H1 (cell line): ENCODE measurements around the gene WAC. TPM values are rescaled to one million over a fixed set of nuclear protein-coding genes. Genes with fewer than 3 reads are reported as not detected.

ENCODE experiments used
- CHD2 ChIP-seq: IDR thresholded peaks from 2 replicates; pipeline ENCODE4 v1.6.1; 2012; ENCODE audit warnings: low read length, improper control_type of control experiment
- CHD7 ChIP-seq: fragments of 300-600 bp; sonication (generic); IDR thresholded peaks from 2 replicates; pipeline ENCODE4 v1.7.1; 2012; ENCODE audit warnings: low read length, moderate library complexity, mild to moderate bottlenecking, inconsistent platforms; ENCODE audit not compliant: insufficient replicate concordance
- FOSL1 ChIP-seq: IDR thresholded peaks from 2 replicates; pipeline ENCODE4 v1.6.1; 2011; ENCODE audit warnings: mild to moderate bottlenecking, low read depth, low read length, moderate library complexity; ENCODE audit not compliant: insufficient read depth
- GABPA ChIP-seq: IDR thresholded peaks from 2 replicates; pipeline ENCODE4 v1.6.1; 2011; ENCODE audit warnings: mild to moderate bottlenecking, low read length, moderate library complexity, borderline replicate concordance; ENCODE audit not compliant: insufficient read depth
- POU5F1 ChIP-seq: IDR thresholded peaks from 2 replicates; pipeline ENCODE4 v1.6.1; 2011; ENCODE audit warnings: low read depth, mild to moderate bottlenecking, low read length, moderate library complexity
- RAD21 ChIP-seq, 2 experiments: IDR thresholded peaks in 1 of 2; conservative IDR thresholded peaks in 1 of 2; 2 replicates each; pipeline ENCODE4 v1.6.1; 2011; ENCODE audit warnings: low read depth in 2 of 2, low read length in 2 of 2, improper control_type of control experiment in 1 of 2, inconsistent platforms in 1 of 2, mild to moderate bottlenecking in 1 of 2, moderate library complexity in 1 of 2
- RFX5 ChIP-seq: IDR thresholded peaks from 2 replicates; pipeline ENCODE4 v1.6.1; 2011; ENCODE audit warnings: low read depth, low read length, improper control_type of control experiment, borderline replicate concordance
- SP1 ChIP-seq: IDR thresholded peaks from 2 replicates; pipeline ENCODE4 v1.6.1; 2011; ENCODE audit warnings: low read depth, low read length
- SRF ChIP-seq: IDR thresholded peaks from 2 replicates; pipeline ENCODE4 v1.6.1; 2011; ENCODE audit warnings: mild to moderate bottlenecking, low read depth, low read length, moderate library complexity
- polyA plus RNA-seq, 7 experiments: library from polyadenylated mRNA; depleted of rRNA in 3 of 7; stranded (reverse) in 5 of 7; unstranded in 2 of 7; fragments of >200 nt in 5 of 7; fragments of 200-250 nt in 2 of 7; gene quantifications; 1 replicate in 5 of 7; 2 replicates in 1 of 7; 4 replicates in 1 of 7; pipeline versions ENCODE4 v1.2.1 to v1.2.3, GENCODE V29; 2011 to 2013; ENCODE audit warnings: missing spikeins in 2 of 7, mixed read lengths in 2 of 7
- total RNA-seq: library from RNA; stranded (reverse); fragmentation: NEBNext Ultra II Directional; extraction: Animal tissue kit (Norgen Biotek cat#: 25700); gene quantifications from 2 replicates; pipeline ENCODE4 v1.2.1, GENCODE V29; 2021
- TF ChIP-seq, protein P1 (sequence below): IDR thresholded peaks from 2 replicates; pipeline ENCODE4 v1.6.1; 2011; ENCODE audit warnings: low read depth, mild to moderate bottlenecking, low read length; ENCODE audit not compliant: insufficient read depth
- TF ChIP-seq, protein P2 (sequence below): IDR thresholded peaks from 2 replicates; pipeline ENCODE4 v1.6.1; 2012; ENCODE audit warnings: inconsistent platforms

Gene WAC
- total and polyA plus RNA-seq, 2 of the 8 experiments (the other 6 are each of a cell fraction or from before 2014, with no cell fraction given), result 72.9 to 128 TPM

- no peak for TF ChIP-seq CHD7
- no peak for TF ChIP-seq SRF
- TF ChIP-seq, protein P1, sequence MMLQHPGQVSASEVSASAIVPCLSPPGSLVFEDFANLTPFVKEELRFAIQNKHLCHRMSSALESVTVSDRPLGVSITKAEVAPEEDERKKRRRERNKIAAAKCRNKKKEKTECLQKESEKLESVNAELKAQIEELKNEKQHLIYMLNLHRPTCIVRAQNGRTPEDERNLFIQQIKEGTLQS, result no peak
- TF ChIP-seq POU5F1, result no peak
- TF ChIP-seq, protein P2, sequence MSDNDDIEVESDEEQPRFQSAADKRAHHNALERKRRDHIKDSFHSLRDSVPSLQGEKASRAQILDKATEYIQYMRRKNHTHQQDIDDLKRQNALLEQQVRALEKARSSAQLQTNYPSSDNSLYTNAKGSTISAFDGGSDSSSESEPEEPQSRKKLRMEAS, result no peak
- TF ChIP-seq FOSL1, result no peak
- TF ChIP-seq GABPA, result no peak
- no peak for TF ChIP-seq CHD2
- TF ChIP-seq SP1, result no peak
- no peak for TF ChIP-seq RFX5
- TF ChIP-seq RAD21 (IDR thresholded peaks at IDR 0.05 in 1 of 2, conservative IDR thresholded peaks at IDR 0.05 in 1 of 2; ENCODE audit: low read depth in 2 of 2, low read length in 2 of 2), result no peak
Measured at GRCh38 chr10:28554952-28555351, 22.0 kb downstream of the WAC start (continued).
